Panc1 (cell line): ENCODE measurements around the gene PLA2G12B.

Experiments used
- CTCF ChIP-seq: fragments of 450-650 bp; IDR thresholded peaks from 2 replicates; pipeline ENCODE4 v1.5.1; 2017; ENCODE audit warnings: mild to moderate bottlenecking
- POLR2AphosphoS5 ChIP-seq: IDR thresholded peaks from 2 replicates; pipeline ENCODE4 v1.6.1; 2012; ENCODE audit warnings: mild to moderate bottlenecking, low read depth, low read length, moderate library complexity
- REST ChIP-seq, 2 experiments: IDR thresholded peaks; 2 replicates each; pipeline ENCODE4 v1.6.1; 2011 to 2012; ENCODE audit warnings: low read depth in 2 of 2, control low read depth in 1 of 2, low read length in 1 of 2, mild to moderate bottlenecking in 1 of 2, moderate library complexity in 1 of 2; ENCODE audit not compliant: insufficient read depth in 1 of 2

- TF ChIP-seq POLR2AphosphoS5 (no peak), CTCF (no peak), REST (IDR thresholded peaks at IDR 0.05; ENCODE audit: insufficient read depth in 1 of 2, low read depth in 2 of 2, low read length in 1 of 2) (no peak)
Measured at GRCh38 chr10:72927485-72927884, 27.1 kb downstream of the PLA2G12B start.
